Liver (tissue), 9 donors: Measurements from ENCODE around the gene NOC2L. TPM values are rescaled to one million over a fixed set of nuclear protein-coding genes. Genes with fewer than 3 reads are reported as not detected.

Source experiments
- DNase-seq: peaks from one replicate; pipeline ENCODE4 v3.0.0-alpha.2; 2017; ENCODE audit warnings: low spot score
- H3K27ac ChIP-seq, 2 donors: one replicate each; pipeline ENCODE4 v1.7.0; 2013; ENCODE audit warnings: inconsistent platforms in 2 of 2, low read length in 2 of 2, control low read depth in 1 of 2, low read depth in 1 of 2, mild to moderate bottlenecking in 1 of 2
- H3K27me3 ChIP-seq, 4 donors: one replicate each; pipeline versions ENCODE4 v1.6.1 to v1.7.0; 2013; ENCODE audit warnings: low read length in 3 of 4, inconsistent platforms in 1 of 4, mild to moderate bottlenecking in 1 of 4, moderate library complexity in 1 of 4; ENCODE audit not compliant: control insufficient read depth in 4 of 4, insufficient read depth in 4 of 4
- H3K36me3 ChIP-seq, 4 donors: one replicate each; pipeline versions ENCODE4 v1.6.1 to v1.7.0; 2013; ENCODE audit warnings: low read length in 3 of 4, mild to moderate bottlenecking in 3 of 4, low read depth in 1 of 4, moderate library complexity in 1 of 4; ENCODE audit not compliant: control insufficient read depth in 4 of 4, insufficient read depth in 3 of 4
- H3K4me1 ChIP-seq, 4 donors: one replicate each; pipeline versions ENCODE4 v1.6.1 to v1.7.0; 2013; ENCODE audit warnings: low read length in 3 of 4, mild to moderate bottlenecking in 3 of 4, moderate library complexity in 1 of 4; ENCODE audit not compliant: control insufficient read depth in 4 of 4, insufficient read depth in 4 of 4
- H3K4me3 ChIP-seq, 3 donors: one replicate each; pipeline versions ENCODE4 v1.6.1 to v1.7.0; 2013; ENCODE audit warnings: low read length in 3 of 3, control low read depth in 1 of 3, low read depth in 1 of 3, mild to moderate bottlenecking in 1 of 3
- H3K9ac ChIP-seq, 2 donors: one replicate each; pipeline ENCODE4 v1.7.0; 2013; ENCODE audit warnings: low read length in 2 of 2, mild to moderate bottlenecking in 2 of 2, moderate library complexity in 2 of 2, control low read depth in 1 of 2, low read depth in 1 of 2
- H3K9me3 ChIP-seq, 4 donors: one replicate each; pipeline versions ENCODE4 v1.6.1 to v1.7.0; 2013; ENCODE audit warnings: low read length in 3 of 4; ENCODE audit not compliant: control insufficient read depth in 4 of 4
- EGR1 ChIP-seq, 2 donors: IDR thresholded peaks; 2 replicates each; pipeline ENCODE4 v1.6.1; 2016 to 2018; ENCODE audit warnings: antibody characterized with exemption in 2 of 2, low read depth in 2 of 2
- FOXA1 ChIP-seq: IDR thresholded peaks from 2 replicates; pipeline ENCODE4 v1.6.1; 2016; ENCODE audit warnings: antibody characterized with exemption
- FOXA2 ChIP-seq: IDR thresholded peaks from 2 replicates; pipeline ENCODE4 v1.6.1; 2016; ENCODE audit warnings: antibody characterized with exemption
- GABPA ChIP-seq, 2 donors: IDR thresholded peaks in 1 of 2; conservative IDR thresholded peaks in 1 of 2; 2 replicates each; pipeline ENCODE4 v1.6.1; 2016; ENCODE audit warnings: antibody characterized with exemption in 2 of 2, mild to moderate bottlenecking in 1 of 2, moderate library complexity in 1 of 2
- HNF4A ChIP-seq, 2 donors: conservative IDR thresholded peaks; 2 replicates each; pipeline ENCODE4 v1.6.1; 2016; ENCODE audit warnings: antibody characterized with exemption in 2 of 2, mild to moderate bottlenecking in 2 of 2
- HNF4G ChIP-seq: IDR thresholded peaks from 2 replicates; pipeline ENCODE4 v1.6.1; 2016; ENCODE audit warnings: antibody characterized with exemption
- JUND ChIP-seq, 2 donors: IDR thresholded peaks; 2 replicates each; pipeline ENCODE4 v1.6.1; 2016; ENCODE audit warnings: antibody characterized with exemption in 2 of 2
- NR2F2 ChIP-seq: IDR thresholded peaks from 2 replicates; pipeline ENCODE4 v1.6.1; 2016; ENCODE audit warnings: antibody characterized with exemption
- RAD21 ChIP-seq, 2 donors: IDR thresholded peaks; 2 replicates each; pipeline ENCODE4 v1.6.1; 2016; ENCODE audit warnings: antibody characterized with exemption in 2 of 2, mild to moderate bottlenecking in 2 of 2
- RXRA ChIP-seq, 2 donors: IDR thresholded peaks; 2 replicates each; pipeline ENCODE4 v1.6.1; 2017 to 2018; ENCODE audit warnings: antibody characterized with exemption in 2 of 2, mild to moderate bottlenecking in 1 of 2
- SP1 ChIP-seq: IDR thresholded peaks from 2 replicates; pipeline ENCODE4 v1.6.1; 2018; ENCODE audit warnings: antibody characterized with exemption, mild to moderate bottlenecking
- TAF1 ChIP-seq: conservative IDR thresholded peaks from 2 replicates; pipeline ENCODE4 v1.6.1; 2016; ENCODE audit warnings: antibody characterized with exemption, mild to moderate bottlenecking
- YY1 ChIP-seq: IDR thresholded peaks from 2 replicates; pipeline ENCODE4 v1.6.1; 2016; ENCODE audit warnings: antibody characterized with exemption, mild to moderate bottlenecking
- WGBS: extraction: QIAGEN DNeasy Blood & Tissue Kit; methylation state at CpG from one replicate; pipeline ENCODE4 v1.1.7; 2013; 5-methylcytosine and 5-hydroxymethylcytosine counted together
- polyA plus RNA-seq, 2 donors: library from polyadenylated mRNA; stranded (reverse) in 1 of 2; unstranded in 1 of 2; fragments of 200-250 nt in 1 of 2; fragments of >200 nt in 1 of 2; fragmentation: Nextera tagmentation in 1 of 2; extraction: Ambion mirVana in 1 of 2; gene quantifications; one replicate each; pipeline versions ENCODE4 v1.2.1 to v1.2.3, GENCODE V29; 2013 to 2015
- total RNA-seq, 2 donors: library from RNA; depleted of rRNA; stranded (reverse); fragments of >200 nt; gene quantifications; one replicate each; pipeline ENCODE4 v1.2.3, GENCODE V29; 2014
- TF ChIP-seq, protein P1 (sequence below): IDR thresholded peaks from 2 replicates; pipeline ENCODE4 v1.6.1; 2016; ENCODE audit warnings: antibody characterized with exemption
- TF ChIP-seq, protein P2 (sequence below): IDR thresholded peaks from 2 replicates; pipeline ENCODE4 v1.6.1; 2016; ENCODE audit warnings: antibody characterized with exemption
- TF ChIP-seq, protein P3 (sequence below): IDR thresholded peaks from 2 replicates; pipeline ENCODE4 v1.6.1; 2016; ENCODE audit warnings: antibody characterized with exemption, mild to moderate bottlenecking
- TF ChIP-seq, protein P4 (sequence below): fragments of 150-350 bp; IDR thresholded peaks from 2 replicates; pipeline ENCODE4 v1.5.1; 2017; ENCODE audit warnings: improper control_type of control experiment, low read depth, low read length; ENCODE audit not compliant: missing input control
- TF ChIP-seq, protein P5 (sequence below): IDR thresholded peaks from 2 replicates; pipeline ENCODE4 v1.6.1; 2016; ENCODE audit warnings: antibody characterized with exemption
- donor health status: healthy.
- donor health status: healthy.
- donor health status: healthy.
- donor health status: healthy.
- donor health status: healthy.

Gene NOC2L
- total and polyA plus RNA-seq, 4 donors = 17.1 to 34.5 (median 30.0) TPM

DNA sequence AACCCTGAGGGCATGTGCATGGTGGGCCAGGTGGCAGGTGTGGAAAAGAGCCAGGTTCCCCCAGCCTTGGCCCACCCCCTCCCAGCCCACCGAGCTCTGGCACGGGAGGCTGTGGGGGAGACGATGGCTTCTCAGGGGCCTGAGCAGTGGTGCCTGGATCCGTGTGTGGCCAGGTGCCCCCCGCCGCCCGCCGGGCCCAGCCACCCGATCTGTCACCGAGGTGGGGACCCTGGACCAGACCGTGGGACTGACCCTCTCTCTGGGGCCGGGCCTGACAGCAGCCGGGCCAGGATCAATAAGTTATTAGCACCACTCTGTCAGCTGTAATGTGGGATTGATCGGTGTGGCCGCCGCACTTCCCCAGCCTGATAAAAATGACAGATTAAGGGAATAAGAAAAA lies 21.5 kb downstream of the NOC2L start:
- H3K4me3 ChIP-seq = no peak overlapping the region

More for the DNA sequence above, 21.5 kb downstream of the NOC2L start:
- TF ChIP-seq EGR1 (IDR thresholded peaks at IDR 0.05; ENCODE audit: low read depth in 2 of 2) = no peak
- TF ChIP-seq RXRA (IDR thresholded peaks at IDR 0.05) = no peak
- TF ChIP-seq, protein P1, sequence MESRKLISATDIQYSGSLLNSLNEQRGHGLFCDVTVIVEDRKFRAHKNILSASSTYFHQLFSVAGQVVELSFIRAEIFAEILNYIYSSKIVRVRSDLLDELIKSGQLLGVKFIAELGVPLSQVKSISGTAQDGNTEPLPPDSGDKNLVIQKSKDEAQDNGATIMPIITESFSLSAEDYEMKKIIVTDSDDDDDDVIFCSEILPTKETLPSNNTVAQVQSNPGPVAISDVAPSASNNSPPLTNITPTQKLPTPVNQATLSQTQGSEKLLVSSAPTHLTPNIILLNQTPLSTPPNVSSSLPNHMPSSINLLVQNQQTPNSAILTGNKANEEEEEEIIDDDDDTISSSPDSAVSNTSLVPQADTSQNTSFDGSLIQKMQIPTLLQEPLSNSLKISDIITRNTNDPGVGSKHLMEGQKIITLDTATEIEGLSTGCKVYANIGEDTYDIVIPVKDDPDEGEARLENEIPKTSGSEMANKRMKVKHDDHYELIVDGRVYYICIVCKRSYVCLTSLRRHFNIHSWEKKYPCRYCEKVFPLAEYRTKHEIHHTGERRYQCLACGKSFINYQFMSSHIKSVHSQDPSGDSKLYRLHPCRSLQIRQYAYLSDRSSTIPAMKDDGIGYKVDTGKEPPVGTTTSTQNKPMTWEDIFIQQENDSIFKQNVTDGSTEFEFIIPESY = no peak
- TF ChIP-seq TAF1 = no peak
- TF ChIP-seq NR2F2 = no peak
- TF ChIP-seq RAD21 (IDR thresholded peaks at IDR 0.05) = no peak
- no peak for TF ChIP-seq SP1
- no peak for TF ChIP-seq FOXA2
- TF ChIP-seq, protein P2, sequence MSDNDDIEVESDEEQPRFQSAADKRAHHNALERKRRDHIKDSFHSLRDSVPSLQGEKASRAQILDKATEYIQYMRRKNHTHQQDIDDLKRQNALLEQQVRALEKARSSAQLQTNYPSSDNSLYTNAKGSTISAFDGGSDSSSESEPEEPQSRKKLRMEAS = no peak
- no peak for TF ChIP-seq JUND (IDR thresholded peaks at IDR 0.05)
- no peak for TF ChIP-seq HNF4G
- TF ChIP-seq FOXA1 = no peak
- TF ChIP-seq, protein P3, sequence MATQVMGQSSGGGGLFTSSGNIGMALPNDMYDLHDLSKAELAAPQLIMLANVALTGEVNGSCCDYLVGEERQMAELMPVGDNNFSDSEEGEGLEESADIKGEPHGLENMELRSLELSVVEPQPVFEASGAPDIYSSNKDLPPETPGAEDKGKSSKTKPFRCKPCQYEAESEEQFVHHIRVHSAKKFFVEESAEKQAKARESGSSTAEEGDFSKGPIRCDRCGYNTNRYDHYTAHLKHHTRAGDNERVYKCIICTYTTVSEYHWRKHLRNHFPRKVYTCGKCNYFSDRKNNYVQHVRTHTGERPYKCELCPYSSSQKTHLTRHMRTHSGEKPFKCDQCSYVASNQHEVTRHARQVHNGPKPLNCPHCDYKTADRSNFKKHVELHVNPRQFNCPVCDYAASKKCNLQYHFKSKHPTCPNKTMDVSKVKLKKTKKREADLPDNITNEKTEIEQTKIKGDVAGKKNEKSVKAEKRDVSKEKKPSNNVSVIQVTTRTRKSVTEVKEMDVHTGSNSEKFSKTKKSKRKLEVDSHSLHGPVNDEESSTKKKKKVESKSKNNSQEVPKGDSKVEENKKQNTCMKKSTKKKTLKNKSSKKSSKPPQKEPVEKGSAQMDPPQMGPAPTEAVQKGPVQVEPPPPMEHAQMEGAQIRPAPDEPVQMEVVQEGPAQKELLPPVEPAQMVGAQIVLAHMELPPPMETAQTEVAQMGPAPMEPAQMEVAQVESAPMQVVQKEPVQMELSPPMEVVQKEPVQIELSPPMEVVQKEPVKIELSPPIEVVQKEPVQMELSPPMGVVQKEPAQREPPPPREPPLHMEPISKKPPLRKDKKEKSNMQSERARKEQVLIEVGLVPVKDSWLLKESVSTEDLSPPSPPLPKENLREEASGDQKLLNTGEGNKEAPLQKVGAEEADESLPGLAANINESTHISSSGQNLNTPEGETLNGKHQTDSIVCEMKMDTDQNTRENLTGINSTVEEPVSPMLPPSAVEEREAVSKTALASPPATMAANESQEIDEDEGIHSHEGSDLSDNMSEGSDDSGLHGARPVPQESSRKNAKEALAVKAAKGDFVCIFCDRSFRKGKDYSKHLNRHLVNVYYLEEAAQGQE = no peak
- TF ChIP-seq GABPA (IDR thresholded peaks at IDR 0.05 in 1 of 2, conservative IDR thresholded peaks at IDR 0.05 in 1 of 2) = no peak
- no peak for TF ChIP-seq YY1
- TF ChIP-seq, protein P4, sequence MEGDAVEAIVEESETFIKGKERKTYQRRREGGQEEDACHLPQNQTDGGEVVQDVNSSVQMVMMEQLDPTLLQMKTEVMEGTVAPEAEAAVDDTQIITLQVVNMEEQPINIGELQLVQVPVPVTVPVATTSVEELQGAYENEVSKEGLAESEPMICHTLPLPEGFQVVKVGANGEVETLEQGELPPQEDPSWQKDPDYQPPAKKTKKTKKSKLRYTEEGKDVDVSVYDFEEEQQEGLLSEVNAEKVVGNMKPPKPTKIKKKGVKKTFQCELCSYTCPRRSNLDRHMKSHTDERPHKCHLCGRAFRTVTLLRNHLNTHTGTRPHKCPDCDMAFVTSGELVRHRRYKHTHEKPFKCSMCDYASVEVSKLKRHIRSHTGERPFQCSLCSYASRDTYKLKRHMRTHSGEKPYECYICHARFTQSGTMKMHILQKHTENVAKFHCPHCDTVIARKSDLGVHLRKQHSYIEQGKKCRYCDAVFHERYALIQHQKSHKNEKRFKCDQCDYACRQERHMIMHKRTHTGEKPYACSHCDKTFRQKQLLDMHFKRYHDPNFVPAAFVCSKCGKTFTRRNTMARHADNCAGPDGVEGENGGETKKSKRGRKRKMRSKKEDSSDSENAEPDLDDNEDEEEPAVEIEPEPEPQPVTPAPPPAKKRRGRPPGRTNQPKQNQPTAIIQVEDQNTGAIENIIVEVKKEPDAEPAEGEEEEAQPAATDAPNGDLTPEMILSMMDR = no peak
- TF ChIP-seq HNF4A (conservative IDR thresholded peaks at IDR 0.05) = no peak
- TF ChIP-seq, protein P5, sequence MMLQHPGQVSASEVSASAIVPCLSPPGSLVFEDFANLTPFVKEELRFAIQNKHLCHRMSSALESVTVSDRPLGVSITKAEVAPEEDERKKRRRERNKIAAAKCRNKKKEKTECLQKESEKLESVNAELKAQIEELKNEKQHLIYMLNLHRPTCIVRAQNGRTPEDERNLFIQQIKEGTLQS = no peak
- Histone ChIP-seq H3K4me1 (peaks cover 16 to 42% (median 20%) of the 10 kb centered on the region in 4 donors), H3K36me3 (no peaks in the 10 kb centered on the region), H3K27me3 (peaks cover 0 to 4% (median 1%) of the 10 kb centered on the region in 4 donors), H3K9ac (no peak overlapping the region), H3K9me3 (no peaks in the 10 kb centered on the region), H3K27ac (no peak overlapping the region)
- 81% methylated on average over 16 of the region's 16 CpGs for WGBS
- DNase-seq = no peak
